GM10248 (cell line): ENCODE measurements around the gene ILDR2.

Experiments used
- CTCF ChIA-PET: fragments of 300-600 bp; sonication (Branson Sonifier 250); formaldehyde crosslinking; extraction: SDS; loops from one replicate; lab custom pipeline; 2021; ENCODE audit warnings: antibody characterized with exemption; lab: Yijun Ruan, JAX
- POLR2A ChIA-PET: fragments of 350-650 bp; sonication (Branson Sonifier 250); formaldehyde crosslinking; extraction: SDS; loops from one replicate; lab custom pipeline; 2020; ENCODE audit warnings: antibody characterized with exemption; lab: Yijun Ruan, JAX
- DNase-seq: peaks from one replicate; pipeline ENCODE4 v3.0.0; 2012; ENCODE audit errors: extremely low spot score
- TF ChIP-seq, protein P1 (sequence below): IDR thresholded peaks from 2 replicates; pipeline ENCODE4 v1.5.1; 2012; ENCODE audit warnings: mild to moderate bottlenecking, low read depth; ENCODE audit errors: extremely low read depth, missing control alignments, control extremely low read depth

ILDR2 gene

DNA sequence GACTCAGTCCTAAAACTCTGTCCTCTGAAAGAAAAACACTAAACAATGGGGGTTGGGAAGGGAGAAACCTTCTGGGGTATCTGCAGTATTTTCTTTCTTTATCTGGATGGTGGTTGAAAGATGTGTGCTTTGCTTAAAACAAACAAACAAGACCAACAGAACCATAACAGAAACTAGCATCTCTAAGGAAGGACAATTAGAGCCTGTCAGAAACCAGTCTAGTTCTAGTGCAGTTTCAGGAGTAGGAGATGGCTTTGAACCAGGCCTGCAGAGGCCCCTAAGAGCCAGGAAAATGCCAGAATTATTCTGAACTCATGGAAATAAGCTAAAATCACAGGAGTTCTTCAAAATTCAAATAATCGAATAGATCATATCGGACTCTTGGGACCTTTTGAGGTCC, 18.5 kb downstream of the ILDR2 start:
- POLR2A ChIA-PET: no interaction called here
- TF ChIP-seq, protein P1, sequence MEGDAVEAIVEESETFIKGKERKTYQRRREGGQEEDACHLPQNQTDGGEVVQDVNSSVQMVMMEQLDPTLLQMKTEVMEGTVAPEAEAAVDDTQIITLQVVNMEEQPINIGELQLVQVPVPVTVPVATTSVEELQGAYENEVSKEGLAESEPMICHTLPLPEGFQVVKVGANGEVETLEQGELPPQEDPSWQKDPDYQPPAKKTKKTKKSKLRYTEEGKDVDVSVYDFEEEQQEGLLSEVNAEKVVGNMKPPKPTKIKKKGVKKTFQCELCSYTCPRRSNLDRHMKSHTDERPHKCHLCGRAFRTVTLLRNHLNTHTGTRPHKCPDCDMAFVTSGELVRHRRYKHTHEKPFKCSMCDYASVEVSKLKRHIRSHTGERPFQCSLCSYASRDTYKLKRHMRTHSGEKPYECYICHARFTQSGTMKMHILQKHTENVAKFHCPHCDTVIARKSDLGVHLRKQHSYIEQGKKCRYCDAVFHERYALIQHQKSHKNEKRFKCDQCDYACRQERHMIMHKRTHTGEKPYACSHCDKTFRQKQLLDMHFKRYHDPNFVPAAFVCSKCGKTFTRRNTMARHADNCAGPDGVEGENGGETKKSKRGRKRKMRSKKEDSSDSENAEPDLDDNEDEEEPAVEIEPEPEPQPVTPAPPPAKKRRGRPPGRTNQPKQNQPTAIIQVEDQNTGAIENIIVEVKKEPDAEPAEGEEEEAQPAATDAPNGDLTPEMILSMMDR: no peak
- CTCF ChIA-PET: interaction anchor here (0.8 to 2.2 kb wide), 3 partner anchors 47 to 272 kb away, joined by 3 to 6 read pairs (median 5); no protein-coding TSS in a partner anchor
- no peak for DNase-seq

DNA sequence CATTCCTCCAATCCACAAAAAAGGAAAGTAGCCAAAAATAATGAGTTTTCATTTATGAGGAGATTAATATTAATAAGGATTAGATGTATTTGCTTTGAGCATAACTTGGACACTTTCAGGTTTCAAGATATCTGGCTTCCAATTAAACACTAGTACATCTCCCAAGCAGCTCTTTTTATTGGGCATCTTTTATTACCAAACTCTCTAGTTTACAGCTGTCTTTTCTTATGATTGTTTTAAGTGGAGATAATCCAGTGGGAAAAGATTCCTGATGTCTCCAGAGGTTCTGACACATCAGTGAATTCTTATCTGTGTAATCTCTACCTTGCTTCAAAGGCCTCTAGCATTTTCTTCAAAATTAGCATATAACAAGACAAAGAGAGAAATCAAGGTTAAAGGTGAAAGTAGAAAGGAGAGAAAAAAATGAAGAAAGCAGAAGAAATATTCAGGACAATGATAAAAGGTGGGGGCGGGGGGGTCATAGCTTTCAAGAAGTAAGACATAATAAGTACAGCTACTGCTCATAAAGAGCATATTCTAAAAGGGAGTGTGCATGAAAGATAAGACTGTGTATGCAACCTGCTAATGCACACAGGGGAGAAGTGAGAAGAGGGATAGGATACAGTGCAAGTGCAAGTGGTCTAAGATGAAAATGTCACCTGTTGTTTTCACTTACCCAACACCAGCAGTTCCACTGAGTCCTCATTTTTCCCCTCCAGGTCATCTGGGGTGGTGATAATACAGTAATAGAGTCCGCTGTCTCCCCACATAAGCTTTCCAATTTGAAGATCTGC, 19.1 kb downstream of the ILDR2 start:
- ChIA-PET CTCF (interaction anchor here (0.8 to 2.2 kb wide), 4 partner anchors 46 to 599 kb away, joined by 3 to 6 read pairs (median 4); no protein-coding TSS in a partner anchor), POLR2A (no interaction called here)
- TF ChIP-seq, protein P1: no peak
- no peak for DNase-seq

GRCh38 chr1:166953491-166953890, 21.8 kb downstream of the ILDR2 start:
- CTCF ChIA-PET: interaction anchor here (1.0 to 2.1 kb wide), 3 partner anchors 9 to 106 kb away, joined by 3 to 6 read pairs (median 4); no protein-coding TSS in a partner anchor
- POLR2A ChIA-PET: no interaction called here
- TF ChIP-seq, protein P1: no peak
- DNase-seq: no peak

- CTCF ChIA-PET: interaction anchor here (2.1 kb wide), 1 partner anchor 11 kb away, joined by 6 read pairs; no protein-coding TSS in a partner anchor
- POLR2A ChIA-PET: no interaction called here
- TF ChIP-seq, protein P1: no peak
- no peak for DNase-seq
Observed at GRCh38 chr1:166952002-166952746, 23.2 kb downstream of the ILDR2 start.

DNA sequence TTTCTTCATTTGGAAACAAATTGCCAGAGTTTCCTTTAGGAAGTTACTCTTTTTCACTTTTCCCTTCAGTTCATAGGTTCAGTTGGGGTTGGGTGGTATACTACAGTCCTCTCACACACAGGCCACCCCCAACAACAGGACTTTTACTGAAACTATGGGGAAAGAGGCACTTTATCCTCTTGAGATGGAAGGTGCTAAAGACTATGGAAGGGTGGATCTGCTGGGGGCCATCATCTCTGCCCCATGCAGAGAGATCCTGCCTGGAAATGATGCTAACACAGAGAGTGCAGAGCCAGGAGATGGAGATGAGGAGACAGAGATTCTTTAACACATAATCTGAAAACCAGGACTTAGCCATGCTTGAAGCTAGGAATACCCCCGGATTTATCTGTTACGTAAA, 24.3 kb downstream of the ILDR2 start:
- ChIA-PET CTCF (no interaction called here), POLR2A (no interaction called here)
- TF ChIP-seq, protein P1: no peak
- no peak for DNase-seq

- ChIA-PET CTCF (interaction anchor here (1.1 kb wide), 1 partner anchor 10 kb away, joined by 3 read pairs; no protein-coding TSS in a partner anchor), POLR2A (no interaction called here)
- TF ChIP-seq, protein P1: no peak
- no peak for DNase-seq
Observed at GRCh38 chr1:166950156-166950555, 25.2 kb downstream of the ILDR2 start.
